ENCODE results near the gene TLCD3B. TPM values are rescaled to one million over a fixed set of nuclear protein-coding genes. Genes with fewer than 3 reads are reported as not detected.

Gene TLCD3B
- polyA plus RNA-seq, 2 donors: 0.04 to 0.16 TPM

- 88 to 93% methylated on average over 23 to 25 of the region's 25 CpGs for WGBS, 2 donors
- no peak overlapping the region for H3K27ac ChIP-seq (ENCODE audit: low read depth in 2 of 2, low read length in 1 of 2)
- H3K36me3 ChIP-seq (ENCODE audit: control insufficient read depth in 2 of 2, insufficient read depth in 2 of 2, low read length in 1 of 2): peaks cover 12 to 32% of the 10 kb centered on the region in 2 donors
- no peak overlapping the region for H3K4me3 ChIP-seq (ENCODE audit: low read depth in 1 of 2, low read length in 2 of 2)
- H3K4me1 ChIP-seq (ENCODE audit: control insufficient read depth in 2 of 2, insufficient read depth in 2 of 2, low read length in 1 of 2): peaks cover 8% of the 10 kb centered on the region in 2 donors
- no peaks in the 10 kb centered on the region for H3K9me3 ChIP-seq (ENCODE audit: control insufficient read depth in 2 of 2, insufficient read depth in 1 of 2, low read depth in 1 of 2, low read length in 1 of 2)
- no peaks in the 10 kb centered on the region for H3K27me3 ChIP-seq (ENCODE audit: control insufficient read depth in 1 of 2, insufficient read depth in 2 of 2, low read length in 2 of 2)
Measured at GRCh38 chr16:29993191-29993902, 37.7 kb downstream of the TLCD3B start.

GRCh38 chr16:29992344-29992967, 38.6 kb downstream of the TLCD3B start:
- WGBS, 2 donors: 55 to 66% methylated on average over 7 of the region's 7 CpGs
- H3K36me3 ChIP-seq (ENCODE audit: control insufficient read depth in 2 of 2, insufficient read depth in 2 of 2, low read length in 1 of 2): peaks cover 12 to 37% of the 10 kb centered on the region in 2 donors
- H3K27ac ChIP-seq (ENCODE audit: low read depth in 2 of 2, low read length in 1 of 2): no peak overlapping the region
- H3K27me3 ChIP-seq (ENCODE audit: control insufficient read depth in 1 of 2, insufficient read depth in 2 of 2, low read length in 2 of 2): no peaks in the 10 kb centered on the region
- H3K4me1 ChIP-seq (ENCODE audit: control insufficient read depth in 2 of 2, insufficient read depth in 2 of 2, low read length in 1 of 2): peaks cover 8% of the 10 kb centered on the region in 2 donors
- no peaks in the 10 kb centered on the region for H3K9me3 ChIP-seq (ENCODE audit: control insufficient read depth in 2 of 2, insufficient read depth in 1 of 2, low read depth in 1 of 2, low read length in 1 of 2)
- no peak overlapping the region for H3K4me3 ChIP-seq (ENCODE audit: low read depth in 1 of 2, low read length in 2 of 2)

DNA sequence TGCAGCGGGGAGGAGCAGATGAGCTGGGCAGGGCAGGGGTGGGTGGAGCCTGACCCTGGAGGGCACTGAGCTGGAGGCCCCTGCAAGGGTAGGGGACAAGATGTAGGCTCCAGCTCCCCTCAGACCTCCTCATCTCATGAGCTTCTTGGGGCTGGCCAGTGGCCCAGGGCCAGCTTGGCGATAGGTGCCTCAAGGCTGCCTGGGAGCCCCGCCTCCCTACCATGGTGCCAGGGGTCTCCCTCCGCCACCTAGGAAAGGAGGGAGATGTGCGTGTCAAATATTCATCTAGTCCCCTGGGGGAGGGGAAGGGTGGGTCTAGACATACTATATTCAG, 39.5 kb downstream of the TLCD3B start:
- peaks cover 4 to 8% of the 10 kb centered on the region in 2 donors for H3K4me1 ChIP-seq (ENCODE audit: control insufficient read depth in 2 of 2, insufficient read depth in 2 of 2, low read length in 1 of 2)
- no peaks in the 10 kb centered on the region for H3K27me3 ChIP-seq (ENCODE audit: control insufficient read depth in 1 of 2, insufficient read depth in 2 of 2, low read length in 2 of 2)
- WGBS, 2 donors: 80 to 82% methylated on average over 5 of the region's 5 CpGs
- no peaks in the 10 kb centered on the region for H3K9me3 ChIP-seq (ENCODE audit: control insufficient read depth in 2 of 2, insufficient read depth in 1 of 2, low read depth in 1 of 2, low read length in 1 of 2)
- peaks cover 14 to 42% of the 10 kb centered on the region in 2 donors for H3K36me3 ChIP-seq (ENCODE audit: control insufficient read depth in 2 of 2, insufficient read depth in 2 of 2, low read length in 1 of 2)
- no peak overlapping the region for H3K4me3 ChIP-seq (ENCODE audit: low read depth in 1 of 2, low read length in 2 of 2)
- no peak overlapping the region for H3K27ac ChIP-seq (ENCODE audit: low read depth in 2 of 2, low read length in 1 of 2)

GRCh38 chr16:29990883-29991570, 40.0 kb downstream of the TLCD3B start:
- WGBS, 2 donors: 92 to 93% methylated on average over 20 to 35 of the region's 35 CpGs
- H3K27me3 ChIP-seq (ENCODE audit: control insufficient read depth in 1 of 2, insufficient read depth in 2 of 2, low read length in 2 of 2): no peaks in the 10 kb centered on the region
- H3K27ac ChIP-seq (ENCODE audit: low read depth in 2 of 2, low read length in 1 of 2): no peak overlapping the region

DNA sequence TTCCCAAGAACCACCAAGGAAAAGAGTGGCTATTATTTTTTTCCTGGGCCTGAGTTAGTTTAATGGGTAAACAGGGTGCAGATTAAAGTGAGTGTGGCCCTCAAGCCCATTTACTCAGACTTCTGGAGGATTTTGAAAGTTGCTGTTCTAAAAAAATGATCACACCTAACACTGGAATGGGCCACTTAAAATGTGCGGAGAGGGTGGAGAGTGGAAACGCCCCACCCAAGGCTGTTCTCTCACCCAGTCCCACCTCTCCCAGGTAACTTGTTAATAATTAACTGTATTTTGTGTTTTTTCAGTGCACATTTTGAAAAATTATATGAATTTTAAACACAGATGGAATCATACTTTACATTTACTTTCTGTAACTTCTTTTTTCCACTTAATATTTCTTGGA, 41.0 kb downstream of the TLCD3B start:
- peaks cover 2 to 8% of the 10 kb centered on the region in 2 donors for H3K4me1 ChIP-seq (ENCODE audit: control insufficient read depth in 2 of 2, insufficient read depth in 2 of 2, low read length in 1 of 2)
- WGBS, 2 donors: 74 to 86% methylated on average over 2 of the region's 2 CpGs
- no peaks in the 10 kb centered on the region for H3K27me3 ChIP-seq (ENCODE audit: control insufficient read depth in 1 of 2, insufficient read depth in 2 of 2, low read length in 2 of 2)
- H3K4me3 ChIP-seq (ENCODE audit: low read depth in 1 of 2, low read length in 2 of 2): no peak overlapping the region
- H3K9me3 ChIP-seq (ENCODE audit: control insufficient read depth in 2 of 2, insufficient read depth in 1 of 2, low read depth in 1 of 2, low read length in 1 of 2): no peaks in the 10 kb centered on the region
- peaks cover 28 to 57% of the 10 kb centered on the region in 2 donors for H3K36me3 ChIP-seq (ENCODE audit: control insufficient read depth in 2 of 2, insufficient read depth in 2 of 2, low read length in 1 of 2)
- no peak overlapping the region for H3K27ac ChIP-seq (ENCODE audit: low read depth in 2 of 2, low read length in 1 of 2)

More at GRCh38 chr16:29990883-29991570, 40.0 kb downstream of the TLCD3B start:
- peaks cover 18 to 47% of the 10 kb centered on the region in 2 donors for H3K36me3 ChIP-seq (ENCODE audit: control insufficient read depth in 2 of 2, insufficient read depth in 2 of 2, low read length in 1 of 2)
- H3K4me1 ChIP-seq (ENCODE audit: control insufficient read depth in 2 of 2, insufficient read depth in 2 of 2, low read length in 1 of 2): peaks cover 2 to 8% of the 10 kb centered on the region in 2 donors
- H3K9me3 ChIP-seq (ENCODE audit: control insufficient read depth in 2 of 2, insufficient read depth in 1 of 2, low read depth in 1 of 2, low read length in 1 of 2): no peaks in the 10 kb centered on the region
- H3K4me3 ChIP-seq (ENCODE audit: low read depth in 1 of 2, low read length in 2 of 2): no peak overlapping the region

DNA sequence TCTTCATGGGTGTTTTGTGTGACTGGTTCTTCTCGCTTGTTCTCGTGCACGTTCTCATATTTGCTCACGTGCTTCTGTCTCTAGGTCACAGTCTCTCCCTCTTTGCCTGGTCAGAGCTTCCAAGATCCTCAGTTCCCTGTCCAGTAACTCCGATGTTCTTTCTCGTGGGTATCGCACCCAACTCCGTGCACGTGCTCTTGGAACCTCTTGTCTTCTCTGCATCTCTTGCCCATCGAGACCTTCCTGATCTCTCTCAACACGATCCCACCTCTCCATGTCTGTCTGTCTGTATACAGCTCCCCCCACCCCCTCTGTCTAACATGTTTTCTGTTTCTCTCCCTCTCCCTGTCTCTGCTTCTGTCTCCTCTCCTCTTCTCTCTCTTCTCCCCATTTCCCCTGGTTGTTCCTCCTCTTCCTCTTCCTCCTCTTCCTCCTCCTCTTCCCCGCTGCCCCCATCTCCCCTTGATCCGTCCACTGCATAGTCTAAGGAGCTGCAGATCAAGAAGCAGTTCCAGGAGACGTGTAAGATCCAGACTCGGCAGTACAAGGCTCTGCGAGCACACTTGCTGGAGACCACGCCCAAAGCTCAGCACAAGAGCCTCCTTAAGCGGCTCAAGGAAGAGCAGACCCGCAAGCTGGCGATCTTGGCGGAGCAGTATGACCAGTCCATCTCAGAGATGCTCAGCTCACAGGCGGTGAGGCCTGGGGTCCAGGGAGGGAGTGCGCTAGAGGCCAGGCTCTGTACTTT, 41.8 kb downstream of the TLCD3B start:
- Histone ChIP-seq H3K27ac (ENCODE audit: low read depth in 2 of 2, low read length in 1 of 2) (no peak overlapping the region), H3K36me3 (ENCODE audit: control insufficient read depth in 2 of 2, insufficient read depth in 2 of 2, low read length in 1 of 2) (peaks cover 29 to 63% of the 10 kb centered on the region in 2 donors), H3K27me3 (ENCODE audit: control insufficient read depth in 1 of 2, insufficient read depth in 2 of 2, low read length in 2 of 2) (no peaks in the 10 kb centered on the region), H3K9me3 (ENCODE audit: control insufficient read depth in 2 of 2, insufficient read depth in 1 of 2, low read depth in 1 of 2, low read length in 1 of 2) (no peaks in the 10 kb centered on the region), H3K4me3 (ENCODE audit: low read depth in 1 of 2, low read length in 2 of 2) (no peak overlapping the region), H3K4me1 (ENCODE audit: control insufficient read depth in 2 of 2, insufficient read depth in 2 of 2, low read length in 1 of 2) (peaks cover 2 to 3% of the 10 kb centered on the region in 2 donors)
- WGBS, 2 donors: 83 to 85% methylated on average over 23 of the region's 23 CpGs

GRCh38 chr16:29988346-29989075, 42.6 kb downstream of the TLCD3B start:
- H3K27me3 ChIP-seq (ENCODE audit: control insufficient read depth in 1 of 2, insufficient read depth in 2 of 2, low read length in 2 of 2): no peaks in the 10 kb centered on the region
- WGBS, 2 donors: 84 to 85% methylated on average over 17 of the region's 17 CpGs
- peaks cover under 1 to 2% of the 10 kb centered on the region in 2 donors for H3K4me1 ChIP-seq (ENCODE audit: control insufficient read depth in 2 of 2, insufficient read depth in 2 of 2, low read length in 1 of 2)
- H3K4me3 ChIP-seq (ENCODE audit: low read depth in 1 of 2, low read length in 2 of 2): no peak overlapping the region
- H3K36me3 ChIP-seq (ENCODE audit: control insufficient read depth in 2 of 2, insufficient read depth in 2 of 2, low read length in 1 of 2): peaks cover 29 to 69% of the 10 kb centered on the region in 2 donors
- H3K27ac ChIP-seq (ENCODE audit: low read depth in 2 of 2, low read length in 1 of 2): no peak overlapping the region
- no peaks in the 10 kb centered on the region for H3K9me3 ChIP-seq (ENCODE audit: control insufficient read depth in 2 of 2, insufficient read depth in 1 of 2, low read depth in 1 of 2, low read length in 1 of 2)

DNA sequence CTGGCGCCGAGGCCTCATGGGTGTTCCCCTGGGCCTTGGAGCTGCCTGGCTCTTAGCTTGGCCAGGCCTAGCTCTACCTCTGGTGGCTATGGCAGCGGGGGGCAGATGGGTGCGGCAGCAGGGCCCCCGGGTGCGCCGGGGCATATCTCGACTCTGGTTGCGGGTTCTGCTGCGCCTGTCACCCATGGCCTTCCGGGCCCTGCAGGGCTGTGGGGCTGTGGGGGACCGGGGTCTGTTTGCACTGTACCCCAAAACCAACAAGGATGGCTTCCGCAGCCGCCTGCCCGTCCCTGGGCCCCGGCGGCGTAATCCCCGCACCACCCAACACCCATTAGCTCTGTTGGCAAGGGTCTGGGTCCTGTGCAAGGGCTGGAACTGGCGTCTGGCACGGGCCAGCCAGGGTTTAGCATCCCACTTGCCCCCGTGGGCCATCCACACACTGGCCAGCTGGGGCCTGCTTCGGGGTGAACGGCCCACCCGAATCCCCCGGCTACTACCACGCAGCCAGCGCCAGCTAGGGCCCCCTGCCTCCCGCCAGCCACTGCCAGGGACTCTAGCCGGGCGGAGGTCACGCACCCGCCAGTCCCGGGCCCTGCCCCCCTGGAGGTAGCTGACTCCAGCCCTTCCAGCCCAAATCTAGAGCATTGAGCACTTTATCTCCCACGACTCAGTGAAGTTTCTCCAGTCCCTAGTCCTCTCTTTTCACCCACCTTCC, 43.5 kb downstream of the TLCD3B start:
- H3K36me3 ChIP-seq (ENCODE audit: control insufficient read depth in 2 of 2, insufficient read depth in 2 of 2, low read length in 1 of 2): peaks cover 30 to 71% of the 10 kb centered on the region in 2 donors
- no peaks in the 10 kb centered on the region for H3K9me3 ChIP-seq (ENCODE audit: control insufficient read depth in 2 of 2, insufficient read depth in 1 of 2, low read depth in 1 of 2, low read length in 1 of 2)
- H3K27ac ChIP-seq (ENCODE audit: low read depth in 2 of 2, low read length in 1 of 2): no peak overlapping the region
- no peak overlapping the region for H3K4me3 ChIP-seq (ENCODE audit: low read depth in 1 of 2, low read length in 2 of 2)
- H3K4me1 ChIP-seq (ENCODE audit: control insufficient read depth in 2 of 2, insufficient read depth in 2 of 2, low read length in 1 of 2): no peaks in the 10 kb centered on the region
- 94% methylated on average over 30 to 35 of the region's 35 CpGs for WGBS, 2 donors
- no peaks in the 10 kb centered on the region for H3K27me3 ChIP-seq (ENCODE audit: control insufficient read depth in 1 of 2, insufficient read depth in 2 of 2, low read length in 2 of 2)

Measured in esophagus (tissue), 2 donors.